ENCODE results near the gene GJA4. TPM values are rescaled to one million over a fixed set of nuclear protein-coding genes. Genes with fewer than 3 reads are reported as not detected.

Gene GJA4
- total RNA-seq, 1 donor from 2014 or later = 23.0 TPM

Other genes starting within 250 kb of the GJA4 start
- not detected for gene GJB5, start 38.0 kb upstream of the GJA4 start, total RNA-seq
- not detected for gene GJB4, start 33.3 kb upstream of the GJA4 start, total RNA-seq
- gene GJB3, start 11.8 kb upstream of the GJA4 start, total RNA-seq = not detected
- gene SMIM12, start 66.8 kb downstream of the GJA4 start, total RNA-seq = 40.6 TPM
- 0.22 TPM for gene DLGAP3, start 136.7 kb downstream of the GJA4 start, total RNA-seq
- 10.2 TPM for gene TMEM35B, start 192.3 kb downstream of the GJA4 start, total RNA-seq
- gene ZMYM6, start 238.9 kb downstream of the GJA4 start, total RNA-seq = 11.6 TPM

Data from Right ventricle myocardium inferior (tissue), 1 donor.